Measurements from ENCODE around the gene RNU7-1.

The RNU7-1 gene

DNA sequence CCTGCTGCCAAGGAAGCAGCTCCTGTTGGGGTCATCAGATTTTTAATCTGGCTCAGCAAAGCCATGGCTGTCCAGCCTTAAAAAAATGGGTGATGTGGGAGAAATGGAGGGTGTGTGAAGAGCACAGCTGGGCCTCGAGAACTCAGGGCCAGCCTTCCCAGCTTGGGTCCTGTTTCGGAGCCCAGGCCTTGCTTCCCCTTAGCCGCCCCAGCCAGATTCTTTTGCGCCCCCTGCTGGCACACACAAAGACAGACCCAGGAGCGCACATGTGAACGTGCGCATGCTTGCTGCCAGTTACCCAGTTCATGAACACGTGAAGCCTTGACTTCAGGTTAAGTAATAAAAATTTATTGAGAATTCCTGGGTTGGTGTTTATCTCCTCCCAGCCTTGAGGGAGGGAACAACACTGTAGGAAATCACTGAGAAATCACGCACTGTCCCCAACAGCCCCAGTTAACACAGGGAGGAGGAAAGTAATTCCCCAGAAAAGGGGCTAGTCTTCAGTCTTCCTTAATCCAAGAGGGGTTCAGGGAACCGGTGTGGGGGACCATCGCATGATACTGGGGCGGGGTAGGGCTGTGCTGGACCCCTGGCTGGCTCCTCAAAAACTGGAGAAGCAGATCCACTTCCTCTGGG, 21.5 kb downstream of the RNU7-1 start:
- DNase-seq (ENCODE audit: low read depth): peak; percentile 75

DNA sequence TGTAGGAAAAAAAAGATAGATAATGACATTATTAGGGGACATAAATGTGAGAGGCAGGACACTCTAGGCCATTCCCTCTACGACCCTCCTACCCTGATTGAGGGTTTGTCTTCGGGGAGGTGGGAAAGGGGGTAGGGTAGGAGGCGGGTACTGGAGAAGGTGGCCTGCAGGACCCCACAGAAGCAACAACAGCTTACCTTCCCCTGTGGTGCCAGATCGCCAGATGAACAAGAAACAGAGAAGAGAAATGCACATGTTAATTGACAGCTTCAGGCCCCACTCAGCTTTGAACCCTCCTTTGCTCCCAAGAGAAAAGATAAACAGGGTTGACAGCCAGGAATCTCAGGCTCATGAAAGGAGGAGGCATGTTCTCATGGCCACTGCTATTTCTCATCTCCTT, 22.1 kb downstream of the RNU7-1 start:
- DNase-seq (ENCODE audit: low read depth): no peak

DNA sequence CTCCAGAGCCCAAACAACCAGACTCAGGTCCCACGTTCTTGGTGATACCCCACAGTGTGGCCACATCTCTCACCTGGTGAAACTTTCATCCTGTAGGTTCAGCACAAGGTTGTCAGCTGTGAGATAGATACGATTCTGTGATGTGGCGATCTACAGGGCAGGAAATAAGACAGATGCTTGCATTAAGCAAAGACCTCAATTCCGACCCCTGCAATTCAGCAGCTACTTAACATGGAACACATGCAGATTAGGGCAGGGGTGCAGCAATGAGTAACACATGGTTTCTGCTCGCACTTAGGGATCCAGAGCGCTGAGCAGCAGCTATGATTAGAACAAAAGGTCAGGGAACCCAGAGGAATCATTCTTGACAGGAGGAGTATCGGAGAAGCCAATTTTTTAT, 22.7 kb downstream of the RNU7-1 start:
- DNase-seq (ENCODE audit: low read depth): no peak

DNA sequence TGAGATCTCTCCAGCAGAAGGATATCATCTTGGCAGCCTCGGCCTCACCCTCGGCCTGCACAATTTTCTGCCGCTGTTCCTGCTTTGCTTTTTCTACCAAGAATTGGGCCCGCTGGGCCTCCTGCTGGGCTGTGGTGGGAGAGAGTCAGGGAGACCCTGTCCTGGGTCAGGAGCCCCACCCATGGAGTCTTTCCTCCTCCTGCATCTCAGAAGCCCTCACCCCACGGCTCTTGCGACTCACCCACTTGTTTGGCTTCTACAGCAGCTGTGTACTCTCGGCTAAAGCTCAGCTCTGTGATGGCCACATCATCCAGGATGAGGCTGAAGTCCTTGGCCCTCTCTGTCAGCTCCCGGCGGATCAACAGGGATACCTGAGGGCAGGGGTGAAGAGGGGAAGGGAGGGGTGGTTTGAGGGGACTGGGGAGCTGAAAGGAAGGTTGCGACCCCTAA, 24.1 kb downstream of the RNU7-1 start:
- no peak for DNase-seq (ENCODE audit: low read depth)

DNA sequence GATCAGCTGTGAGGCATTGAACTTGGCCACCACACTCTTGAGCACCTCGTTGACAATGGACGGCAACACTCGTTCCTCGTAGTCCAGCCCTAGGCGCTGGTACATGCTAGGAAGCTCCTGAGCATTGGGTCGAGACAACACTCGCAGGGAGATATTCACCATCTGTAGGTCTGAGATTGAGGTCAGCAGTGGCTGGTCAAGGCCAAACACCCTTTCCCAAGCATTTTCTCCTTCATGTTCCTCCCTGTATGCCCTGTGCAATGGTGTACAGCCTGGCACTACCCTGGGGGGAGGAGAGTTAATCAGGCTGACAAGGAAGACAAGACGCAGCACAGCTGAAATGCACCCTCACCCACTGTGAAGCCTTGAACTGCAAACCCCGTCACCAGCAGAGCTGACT, 24.8 kb downstream of the RNU7-1 start:
- DNase-seq (ENCODE audit: low read depth): no peak

DNA sequence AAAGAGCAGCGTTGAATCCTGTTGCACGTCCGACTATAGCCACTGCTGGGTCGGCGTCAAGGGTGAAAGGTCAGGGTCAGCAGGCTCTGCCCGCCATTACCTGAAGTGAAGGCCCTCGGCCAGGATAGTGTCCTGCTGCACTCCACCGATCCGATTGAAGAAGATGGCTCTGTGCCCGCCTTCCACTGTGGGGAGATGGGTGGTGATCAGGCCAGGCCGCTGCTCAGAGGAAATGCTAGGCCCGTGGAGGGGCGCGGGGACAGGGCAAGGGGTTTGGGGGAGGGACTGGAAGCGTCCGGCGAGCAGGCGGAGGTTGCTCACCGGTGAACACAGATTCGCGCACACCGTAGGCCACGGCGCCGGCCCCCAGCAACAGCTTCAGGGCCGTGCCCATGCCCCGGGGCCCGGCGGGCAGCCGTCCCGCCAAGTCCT, 26.5 kb downstream of the RNU7-1 start:
- DNase-seq (ENCODE audit: low read depth): no peak

DNA sequence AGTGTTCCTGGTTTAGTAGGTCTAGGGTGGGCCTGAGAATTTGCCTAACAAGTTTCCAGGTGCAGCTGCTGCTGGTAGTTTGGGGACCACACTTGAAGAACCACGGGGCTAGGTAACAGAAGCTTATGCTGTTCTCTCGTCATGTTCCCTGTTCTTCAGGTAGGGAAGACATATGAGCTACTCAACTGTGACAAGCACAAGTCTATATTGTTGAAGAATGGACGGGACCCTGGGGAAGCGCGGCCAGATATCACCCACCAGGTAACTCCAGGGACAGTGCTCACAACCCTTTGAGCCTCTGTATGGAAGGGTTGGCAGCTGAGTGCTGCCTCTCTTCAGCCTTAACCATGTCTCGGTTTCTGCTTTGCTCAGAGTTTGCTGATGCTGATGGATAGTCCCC, 30.6 kb downstream of the RNU7-1 start:
- no peak for DNase-seq (ENCODE audit: low read depth)

DNA sequence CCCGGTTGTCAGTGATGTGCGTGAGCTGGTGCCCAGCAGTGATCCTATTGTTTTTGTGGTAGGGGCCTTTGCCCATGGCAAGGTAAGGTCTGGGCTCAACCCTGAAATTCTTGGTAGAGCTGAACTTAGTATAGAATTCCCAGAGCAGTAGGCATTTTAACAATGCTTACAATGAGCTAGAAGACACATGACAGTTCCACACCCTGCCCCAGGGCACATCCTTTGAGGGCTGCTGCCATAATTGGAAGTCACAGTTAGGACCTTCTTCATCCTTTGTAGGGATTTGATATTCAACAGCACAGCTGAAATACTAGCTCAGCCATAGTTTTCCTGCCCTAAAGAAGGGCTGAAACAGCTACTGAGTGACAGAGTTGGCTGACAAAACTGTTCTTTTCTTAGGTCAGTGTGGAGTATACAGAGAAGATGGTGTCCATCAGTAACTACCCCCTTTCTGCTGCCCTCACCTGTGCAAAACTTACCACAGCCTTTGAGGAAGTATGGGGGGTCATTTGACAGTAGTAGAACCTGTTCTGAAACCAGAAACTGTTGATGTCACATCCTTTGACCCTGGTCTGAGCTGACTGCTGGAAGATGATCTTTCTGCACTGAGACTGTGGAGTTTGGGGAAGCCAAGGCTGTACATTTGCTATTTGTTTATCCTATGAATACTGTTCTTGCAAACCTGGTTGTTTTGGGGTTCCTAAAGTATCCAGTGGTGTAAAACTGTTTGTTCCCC, 31.8 kb downstream of the RNU7-1 start:
- no peak for DNase-seq (ENCODE audit: low read depth)

DNA sequence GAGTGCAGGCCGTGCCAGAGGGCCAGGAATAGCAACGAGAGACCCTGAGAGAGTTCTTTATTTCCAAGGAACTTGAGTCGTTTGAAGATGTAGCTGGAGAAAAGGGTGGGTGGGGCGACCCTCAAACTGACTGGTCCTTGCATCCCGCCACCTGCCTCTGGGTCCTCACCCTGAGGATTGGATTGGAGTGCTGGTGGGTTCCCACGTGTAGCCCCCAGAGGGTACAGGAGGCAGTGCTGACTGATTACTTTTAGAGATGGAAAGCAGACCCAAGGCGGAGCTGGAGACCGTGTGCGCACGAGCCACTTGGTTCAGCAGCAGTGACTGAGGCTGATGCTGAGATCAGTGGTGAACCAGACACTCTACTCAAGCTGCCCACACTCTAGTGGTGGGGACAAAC, 34.0 kb downstream of the RNU7-1 start:
- DNase-seq (ENCODE audit: low read depth): no peak

DNA sequence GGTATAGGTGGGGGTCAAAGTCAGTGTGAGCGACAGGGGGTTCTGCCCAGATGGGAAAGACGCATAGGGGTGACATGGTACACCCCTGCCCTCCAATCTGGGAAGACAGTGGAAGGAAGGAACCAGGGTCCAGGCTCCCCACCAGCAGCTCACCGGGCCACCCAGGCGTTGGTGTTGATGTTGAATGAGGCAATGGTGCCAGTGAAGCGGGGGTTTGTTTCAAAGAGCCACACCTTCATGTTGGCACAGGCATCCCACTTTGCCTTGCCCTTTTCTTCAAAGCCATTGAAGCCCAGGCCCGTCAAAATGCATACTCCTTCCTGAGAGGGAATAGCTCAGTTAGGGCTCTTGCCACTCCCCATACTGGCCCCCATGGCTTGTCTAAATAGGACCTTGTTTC, 34.6 kb downstream of the RNU7-1 start:
- no peak for DNase-seq (ENCODE audit: low read depth)

DNA sequence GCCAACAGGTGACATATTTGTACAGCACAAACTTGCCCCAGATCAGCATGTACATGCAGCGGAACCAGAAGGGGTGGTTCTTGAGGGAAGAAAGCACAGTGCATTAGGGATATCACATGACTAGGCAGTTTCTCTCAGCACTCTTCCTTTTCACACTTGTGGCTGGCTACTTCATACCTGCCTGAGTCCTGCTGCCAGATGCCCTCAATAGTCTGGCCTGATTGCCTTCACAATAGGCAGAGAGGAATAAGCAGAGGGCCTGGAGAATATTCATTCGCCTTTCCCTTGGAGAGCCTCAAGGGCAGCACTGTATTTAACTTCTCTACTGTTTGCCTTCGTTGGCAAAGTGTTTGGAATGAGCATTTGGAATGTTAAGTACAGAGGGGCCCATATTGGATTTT, 35.0 kb downstream of the RNU7-1 start:
- DNase-seq (ENCODE audit: low read depth): no peak

DNA sequence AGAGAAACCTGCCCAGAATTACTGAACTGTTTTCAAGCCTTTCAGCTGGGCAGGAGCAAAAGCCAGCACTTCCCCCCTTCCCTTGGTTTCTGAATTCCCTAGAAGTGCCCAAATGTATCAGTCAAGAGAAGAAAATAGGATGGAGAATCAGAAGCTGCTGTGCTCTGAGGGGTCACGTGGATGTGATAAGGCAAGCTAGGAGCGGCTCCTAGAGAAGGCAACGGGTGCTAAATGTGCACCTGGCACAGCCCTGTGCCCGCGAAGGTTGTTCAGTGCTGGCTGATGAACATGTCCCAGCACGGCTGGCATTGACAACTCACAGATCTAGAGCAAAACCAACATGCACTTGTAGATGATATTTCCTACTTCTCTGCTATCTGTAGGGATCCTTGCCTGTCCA, 35.4 kb downstream of the RNU7-1 start:
- no peak for DNase-seq (ENCODE audit: low read depth)

DNA sequence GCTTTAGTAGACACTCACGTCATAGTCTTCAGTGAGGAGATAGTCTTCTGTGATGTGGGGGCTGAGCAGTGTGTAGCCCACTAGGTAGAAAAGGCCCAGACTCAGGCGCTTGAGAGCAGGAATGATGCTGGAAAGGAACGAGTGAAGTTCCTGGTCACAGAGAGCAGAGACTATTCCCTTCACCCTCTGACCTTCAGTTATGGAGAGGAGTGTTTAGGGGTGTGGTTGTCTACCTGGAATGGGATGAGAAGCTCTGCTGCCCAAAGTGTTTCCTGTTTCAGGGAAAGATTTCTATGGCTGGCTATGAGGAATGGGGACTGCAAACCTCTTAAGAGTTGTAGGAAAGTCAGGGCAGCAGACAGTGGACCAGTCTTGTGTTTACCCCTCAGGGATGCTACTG, 35.8 kb downstream of the RNU7-1 start:
- DNase-seq (ENCODE audit: low read depth): no peak

DNA sequence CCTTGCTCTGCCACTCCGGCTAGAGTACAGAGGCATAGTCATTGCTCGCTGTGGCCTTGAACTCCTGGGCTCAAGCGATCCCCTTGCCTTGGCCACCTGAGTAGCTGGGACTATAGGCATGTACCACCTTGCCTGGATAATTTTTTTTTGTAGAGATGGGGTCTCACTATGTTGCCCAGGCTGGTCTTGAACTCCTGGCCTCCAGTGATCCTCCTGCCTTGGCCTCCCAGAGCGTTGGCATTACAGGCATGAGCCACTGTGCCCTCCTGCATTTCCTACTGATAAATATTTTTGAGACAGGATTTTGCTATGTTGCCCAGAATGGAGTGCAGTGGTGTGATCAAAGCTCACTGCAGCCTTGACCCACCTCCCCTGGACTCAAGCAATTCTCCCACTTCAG, 36.5 kb downstream of the RNU7-1 start:
- DNase-seq (ENCODE audit: low read depth): no peak

DNA sequence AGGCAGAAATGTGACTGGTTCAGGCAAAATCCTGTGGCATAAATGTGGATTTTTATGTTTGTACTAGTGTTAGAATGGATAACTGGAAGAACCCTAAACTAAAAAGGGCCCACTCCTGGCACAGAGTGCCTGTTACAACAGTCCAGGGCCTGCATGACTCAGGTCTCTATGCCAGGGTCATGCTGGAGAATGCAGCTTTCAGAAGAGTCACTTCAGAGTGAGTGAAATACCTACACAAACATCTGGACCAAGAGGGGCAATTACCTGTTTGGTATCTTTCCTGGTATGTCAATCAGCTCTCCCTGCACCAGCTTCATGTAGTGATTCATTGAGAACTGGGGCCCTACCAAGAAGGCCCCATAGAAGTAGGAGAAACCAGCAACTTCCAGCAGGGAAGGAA, 37.1 kb downstream of the RNU7-1 start:
- no peak for DNase-seq (ENCODE audit: low read depth)

DNA sequence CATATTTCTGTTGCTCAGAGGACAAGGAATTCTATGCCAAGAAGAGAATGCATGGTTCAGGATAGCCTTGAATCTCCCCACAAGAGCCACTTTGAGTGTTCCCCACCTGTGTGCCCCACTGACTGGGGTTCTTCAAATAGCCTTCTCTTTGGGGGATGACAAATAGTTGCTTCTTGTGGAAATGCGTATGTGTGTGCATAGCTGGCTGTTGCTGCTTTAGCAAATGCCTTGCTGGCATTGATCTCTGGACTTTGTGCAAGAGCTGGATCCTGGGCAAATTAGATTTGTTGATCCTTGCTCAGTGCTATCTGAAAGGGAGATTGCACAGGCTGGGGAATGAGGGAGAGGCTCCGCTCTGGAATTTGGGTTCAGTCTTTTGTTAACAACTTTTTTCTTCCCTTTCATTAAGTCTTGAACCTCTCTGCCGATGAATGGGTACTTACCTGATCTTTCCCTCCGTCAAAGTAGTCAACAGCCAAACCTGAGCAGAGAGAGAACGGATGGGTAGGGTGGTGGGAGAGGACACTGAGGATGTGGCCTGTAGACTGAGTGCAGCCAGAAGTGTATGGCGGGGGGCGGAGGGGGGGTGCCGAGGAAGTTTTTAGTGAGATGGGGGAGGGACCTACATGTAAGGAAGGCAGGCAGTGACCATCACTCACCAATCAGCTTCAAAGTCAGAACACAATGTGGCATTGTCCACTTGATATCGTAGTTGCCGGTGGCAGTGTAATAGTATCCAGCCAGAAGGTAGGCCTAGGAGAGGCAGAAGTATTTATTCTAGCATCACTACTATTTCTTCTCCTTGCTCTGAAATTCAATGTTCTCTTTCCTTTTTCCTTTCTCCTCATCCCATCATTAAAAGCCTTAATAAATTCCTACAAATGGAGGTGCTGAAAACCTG, 37.8 kb downstream of the RNU7-1 start:
- DNase-seq (ENCODE audit: low read depth): no peak

DNA sequence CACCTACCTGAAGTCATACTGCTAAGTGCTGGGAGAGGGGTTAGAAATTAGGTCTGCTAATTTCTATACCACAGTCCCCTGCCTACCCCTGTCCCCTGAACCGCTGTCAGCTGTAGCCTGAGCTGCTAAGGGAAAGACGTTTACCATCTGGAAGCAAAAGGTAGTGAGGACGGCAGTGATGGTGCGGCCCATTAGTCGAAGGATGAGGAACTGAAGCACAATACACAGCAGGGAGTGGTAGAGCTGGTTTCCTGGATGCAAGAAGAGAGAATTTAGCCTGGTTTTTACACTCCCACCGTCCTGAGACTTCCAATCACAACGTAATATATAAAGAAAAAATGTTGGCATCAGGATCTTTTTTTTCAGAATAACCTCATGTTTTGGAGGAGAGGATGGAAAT, 38.9 kb downstream of the RNU7-1 start:
- no peak for DNase-seq (ENCODE audit: low read depth)

DNA sequence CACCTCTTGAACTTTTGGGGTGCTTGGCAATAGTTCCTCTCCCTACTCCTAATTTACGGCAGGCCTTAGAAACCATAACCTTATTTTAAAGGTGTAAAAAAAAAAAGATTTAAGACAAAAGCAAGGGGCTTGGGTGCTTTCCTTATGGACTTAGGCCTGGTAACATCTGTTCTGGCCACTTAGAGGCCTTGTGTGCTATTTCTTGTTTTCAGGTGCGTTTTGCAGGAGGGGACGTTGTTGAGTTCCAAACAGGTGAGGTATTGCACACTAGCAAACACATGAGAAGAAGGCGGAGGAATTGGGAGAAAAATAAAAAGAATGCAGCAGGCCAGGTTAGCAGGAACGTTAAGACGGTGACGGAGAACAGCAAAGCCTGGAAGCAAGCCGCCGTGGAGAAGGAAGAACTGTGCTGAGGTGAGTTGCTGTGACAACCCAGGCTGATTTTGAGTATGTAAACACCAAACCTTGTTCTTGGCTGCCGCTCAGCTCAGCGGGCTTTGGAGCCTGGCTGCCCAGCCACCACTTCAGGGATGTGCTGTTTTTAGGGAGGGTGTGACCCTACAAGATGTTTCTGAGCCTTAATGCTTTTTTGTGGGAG, 44.4 kb downstream of the RNU7-1 start:
- no peak for DNase-seq (ENCODE audit: low read depth)
